WTC11 (cell line): ENCODE data around the gene MEAK7. TPM values are rescaled to one million over a fixed set of nuclear protein-coding genes. Genes with fewer than 3 reads are reported as not detected.

ENCODE experiments used
- ATAC-seq: fragments of 200-7000 bp; cut with Tn5 transposase; 2 replicates; pipeline ENCODE4 v1.10.0; 2021; ENCODE audit warnings: mild to moderate bottlenecking, moderate library complexity
- CTCF ChIA-PET: fragments of 300-600 bp; sonication (Branson Sonifier 250); formaldehyde crosslinking; loops from one replicate; lab custom pipeline; 2021; ENCODE audit warnings: antibody characterized with exemption; lab: Charles Lee
- POLR2A ChIA-PET: fragments of 350-600 bp; sonication (Branson Sonifier 250); formaldehyde crosslinking; loops from one replicate; lab custom pipeline; 2021; ENCODE audit warnings: antibody characterized with exemption; lab: Charles Lee
- DNase-seq: peaks from one replicate; pipeline ENCODE4 v3.0.0; 2021; ENCODE audit warnings: low spot score
- H3K27ac Mint-ChIP-seq: 2 replicates; pipeline ENCODE4 v1.8.0; 2021; ENCODE audit warnings: mixed read lengths
- H3K27me3 Mint-ChIP-seq: 2 replicates; pipeline ENCODE4 v1.8.0; 2021; ENCODE audit warnings: low read depth, mild to moderate bottlenecking, moderate library complexity, mixed read lengths
- H3K36me3 Mint-ChIP-seq: 2 replicates; pipeline ENCODE4 v1.8.0; 2021; ENCODE audit warnings: mixed read lengths
- H3K4me1 Mint-ChIP-seq: 2 replicates; pipeline ENCODE4 v1.8.0; 2022; ENCODE audit warnings: mixed read lengths
- H3K4me3 Mint-ChIP-seq: 2 replicates; pipeline ENCODE4 v1.8.0; 2021; ENCODE audit warnings: mild to moderate bottlenecking, moderate library complexity, mixed read lengths
- H3K9me3 Mint-ChIP-seq: 2 replicates; pipeline ENCODE4 v1.8.0; 2021; ENCODE audit warnings: mixed read lengths
- ARID4B ChIP-seq: sonication (generic); formaldehyde crosslinking; IDR thresholded peaks from 2 replicates; pipeline ENCODE4 v1.8.0; 2023; ENCODE audit warnings: missing genetic modification reagents, mild to moderate bottlenecking, borderline replicate concordance
- CBFB ChIP-seq: sonication (generic); formaldehyde crosslinking; IDR thresholded peaks from 2 replicates; pipeline ENCODE4 v1.8.1; 2022; ENCODE audit warnings: mild to moderate bottlenecking, low read depth, missing genetic modification reagents
- EMX1 ChIP-seq: fragments of 250-450 bp; sonication (Bioruptor Pico); IDR thresholded peaks from 2 replicates; pipeline ENCODE4 v1.8.0; 2021; ENCODE audit warnings: mild to moderate bottlenecking
- ERG ChIP-seq: fragments of 250-450 bp; sonication (Bioruptor Pico); IDR thresholded peaks from 2 replicates; pipeline ENCODE4 v1.8.0; 2021; ENCODE audit warnings: mild to moderate bottlenecking
- ETV6 ChIP-seq: sonication (generic); formaldehyde crosslinking; IDR thresholded peaks from 2 replicates; pipeline ENCODE4 v1.8.1; 2022; ENCODE audit warnings: mild to moderate bottlenecking, missing genetic modification reagents
- FOXJ3 ChIP-seq: sonication (generic); formaldehyde crosslinking; IDR thresholded peaks from 2 replicates; pipeline ENCODE4 v1.9.0; 2021; ENCODE audit warnings: missing genetic modification reagents, mild to moderate bottlenecking, borderline replicate concordance
- GABPB1 ChIP-seq: sonication (generic); formaldehyde crosslinking; IDR thresholded peaks from 2 replicates; pipeline ENCODE4 v1.8.1; 2023; ENCODE audit warnings: mild to moderate bottlenecking, missing genetic modification reagents
- GRHL2 ChIP-seq: fragments of 250-450 bp; sonication (Bioruptor Pico); IDR thresholded peaks from 2 replicates; pipeline ENCODE4 v1.8.0; 2022; ENCODE audit warnings: mild to moderate bottlenecking, moderate library complexity; ENCODE audit not compliant: insufficient replicate concordance, severe bottlenecking
- HMGA2 ChIP-seq: fragments of 250-450 bp; sonication (Bioruptor Pico); IDR thresholded peaks from 2 replicates; pipeline ENCODE4 v1.4.0; 2021; ENCODE audit warnings: mild to moderate bottlenecking, moderate library complexity
- IRF1 ChIP-seq: sonication (generic); formaldehyde crosslinking; IDR thresholded peaks from 2 replicates; pipeline ENCODE4 v1.8.0; 2023; ENCODE audit warnings: missing genetic modification reagents
- MLX ChIP-seq: sonication (generic); formaldehyde crosslinking; IDR thresholded peaks from 2 replicates; pipeline ENCODE4 v1.8.1; 2023; ENCODE audit warnings: mild to moderate bottlenecking, missing genetic modification reagents, moderate library complexity
- SMAD4 ChIP-seq: sonication (generic); formaldehyde crosslinking; IDR thresholded peaks from 2 replicates; pipeline ENCODE4 v1.8.0; 2022; ENCODE audit warnings: mild to moderate bottlenecking, missing genetic modification reagents
- TEAD1 ChIP-seq: sonication (generic); formaldehyde crosslinking; IDR thresholded peaks from 2 replicates; pipeline ENCODE4 v1.8.0; 2022; ENCODE audit warnings: mild to moderate bottlenecking, missing genetic modification reagents
- ZNF121 ChIP-seq: sonication (generic); formaldehyde crosslinking; IDR thresholded peaks from 2 replicates; pipeline ENCODE4 v1.8.0; 2023; ENCODE audit warnings: missing genetic modification reagents
- ZNF138 ChIP-seq: sonication (generic); formaldehyde crosslinking; conservative IDR thresholded peaks from 2 replicates; pipeline ENCODE4 v1.8.1; 2022; ENCODE audit warnings: mild to moderate bottlenecking, moderate library complexity, missing genetic modification reagents
- ZNF317 ChIP-seq: sonication (generic); formaldehyde crosslinking; IDR thresholded peaks from 2 replicates; pipeline ENCODE4 v1.8.1; 2023; ENCODE audit warnings: low read depth, mild to moderate bottlenecking, moderate library complexity, missing genetic modification reagents, borderline replicate concordance
- ZNF396 ChIP-seq: fragments of 250-450 bp; sonication (Bioruptor Pico); IDR thresholded peaks from 2 replicates; pipeline ENCODE4 v1.8.0; 2021; ENCODE audit warnings: mild to moderate bottlenecking, moderate library complexity, borderline replicate concordance
- ZNF423 ChIP-seq: fragments of 250-450 bp; sonication (Bioruptor Pico); IDR thresholded peaks from 2 replicates; pipeline ENCODE4 v2.1.2; 2022; ENCODE audit warnings: mild to moderate bottlenecking, moderate library complexity
- ZNF425 ChIP-seq: fragments of 250-450 bp; sonication (Bioruptor Pico); conservative IDR thresholded peaks from 2 replicates; pipeline ENCODE4 v1.9.0; 2021; ENCODE audit warnings: mild to moderate bottlenecking
- ZNF512 ChIP-seq: sonication (generic); formaldehyde crosslinking; IDR thresholded peaks from 2 replicates; pipeline ENCODE4 v1.8.1; 2022; ENCODE audit warnings: missing genetic modification reagents, borderline replicate concordance
- ZNF532 ChIP-seq: fragments of 250-450 bp; sonication (Bioruptor Pico); IDR thresholded peaks from 2 replicates; pipeline ENCODE4 v1.9.0; 2021; ENCODE audit warnings: mild to moderate bottlenecking, borderline replicate concordance
- total RNA-seq: library from RNA; stranded (reverse); gene quantifications from 3 replicates; pipeline ENCODE4 v1.2.3, GENCODE V29; 2021

Gene MEAK7
- total RNA-seq, 1 experiment from 2014 or later = 14.4 TPM

- TF ChIP-seq SMAD4 (CRISPR knock-in tag) (no peak), MLX (CRISPR knock-in tag) (no peak), ZNF396 (CRISPR knock-in tag) (no peak), ERG (CRISPR knock-in tag) (no peak), IRF1 (CRISPR knock-in tag) (no peak), EMX1 (CRISPR knock-in tag) (no peak), ZNF425 (no peak), ZNF423 (CRISPR knock-in tag) (no peak), ZNF121 (CRISPR knock-in tag) (no peak)
These were observed 17.0 kb upstream of the MEAK7 start (continued) for GRCh38 chr16:84521497-84521770.

GRCh38 chr16:84520725-84521496 is 16.5 kb upstream of the MEAK7 start:
- H3K4me1 Mint-ChIP-seq = peaks cover 18% of the 10 kb centered on the region
- no peak overlapping the region for H3K27ac Mint-ChIP-seq
- TF ChIP-seq TEAD1 (CRISPR knock-in tag) = no peak
- no peak for TF ChIP-seq ZNF317
- TF ChIP-seq ZNF532 (CRISPR knock-in tag) = no peak
- TF ChIP-seq FOXJ3 (CRISPR knock-in tag) = no peak
- no peak for TF ChIP-seq ETV6 (CRISPR knock-in tag)
- no peak for TF ChIP-seq ZNF138 (CRISPR knock-in tag)
- TF ChIP-seq ARID4B (CRISPR knock-in tag) = no peak
- TF ChIP-seq ZNF512 (CRISPR knock-in tag) = no peak
- no peak for TF ChIP-seq CBFB (CRISPR knock-in tag)
- TF ChIP-seq HMGA2 (CRISPR knock-in tag) = no peak
- TF ChIP-seq GRHL2 (CRISPR knock-in tag) = no peak
- TF ChIP-seq GABPB1 = no peak
- ChIA-PET CTCF (interaction anchor here (1.2 to 4.3 kb wide), 5 partner anchors 10 to 205 kb away, joined by 3 to 20 read pairs (median 6); no protein-coding TSS in a partner anchor), POLR2A (no interaction called here)
- no peak overlapping the region for H3K4me3 Mint-ChIP-seq
- ATAC-seq (no peak), DNase-seq (no peak)
- peaks cover 8% of the 10 kb centered on the region; the same call in 1 of the 2 replicates for H3K9me3 Mint-ChIP-seq
- H3K36me3 Mint-ChIP-seq = no peaks in the 10 kb centered on the region
- no peaks in the 10 kb centered on the region; the same call in 1 of the 2 replicates for H3K27me3 Mint-ChIP-seq
